ENCODE data around the gene SEMA6D.

SEMA6D gene, protein sequence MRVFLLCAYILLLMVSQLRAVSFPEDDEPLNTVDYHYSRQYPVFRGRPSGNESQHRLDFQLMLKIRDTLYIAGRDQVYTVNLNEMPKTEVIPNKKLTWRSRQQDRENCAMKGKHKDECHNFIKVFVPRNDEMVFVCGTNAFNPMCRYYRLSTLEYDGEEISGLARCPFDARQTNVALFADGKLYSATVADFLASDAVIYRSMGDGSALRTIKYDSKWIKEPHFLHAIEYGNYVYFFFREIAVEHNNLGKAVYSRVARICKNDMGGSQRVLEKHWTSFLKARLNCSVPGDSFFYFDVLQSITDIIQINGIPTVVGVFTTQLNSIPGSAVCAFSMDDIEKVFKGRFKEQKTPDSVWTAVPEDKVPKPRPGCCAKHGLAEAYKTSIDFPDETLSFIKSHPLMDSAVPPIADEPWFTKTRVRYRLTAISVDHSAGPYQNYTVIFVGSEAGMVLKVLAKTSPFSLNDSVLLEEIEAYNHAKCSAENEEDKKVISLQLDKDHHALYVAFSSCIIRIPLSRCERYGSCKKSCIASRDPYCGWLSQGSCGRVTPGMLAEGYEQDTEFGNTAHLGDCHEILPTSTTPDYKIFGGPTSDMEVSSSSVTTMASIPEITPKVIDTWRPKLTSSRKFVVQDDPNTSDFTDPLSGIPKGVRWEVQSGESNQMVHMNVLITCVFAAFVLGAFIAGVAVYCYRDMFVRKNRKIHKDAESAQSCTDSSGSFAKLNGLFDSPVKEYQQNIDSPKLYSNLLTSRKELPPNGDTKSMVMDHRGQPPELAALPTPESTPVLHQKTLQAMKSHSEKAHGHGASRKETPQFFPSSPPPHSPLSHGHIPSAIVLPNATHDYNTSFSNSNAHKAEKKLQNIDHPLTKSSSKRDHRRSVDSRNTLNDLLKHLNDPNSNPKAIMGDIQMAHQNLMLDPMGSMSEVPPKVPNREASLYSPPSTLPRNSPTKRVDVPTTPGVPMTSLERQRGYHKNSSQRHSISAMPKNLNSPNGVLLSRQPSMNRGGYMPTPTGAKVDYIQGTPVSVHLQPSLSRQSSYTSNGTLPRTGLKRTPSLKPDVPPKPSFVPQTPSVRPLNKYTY

DNA sequence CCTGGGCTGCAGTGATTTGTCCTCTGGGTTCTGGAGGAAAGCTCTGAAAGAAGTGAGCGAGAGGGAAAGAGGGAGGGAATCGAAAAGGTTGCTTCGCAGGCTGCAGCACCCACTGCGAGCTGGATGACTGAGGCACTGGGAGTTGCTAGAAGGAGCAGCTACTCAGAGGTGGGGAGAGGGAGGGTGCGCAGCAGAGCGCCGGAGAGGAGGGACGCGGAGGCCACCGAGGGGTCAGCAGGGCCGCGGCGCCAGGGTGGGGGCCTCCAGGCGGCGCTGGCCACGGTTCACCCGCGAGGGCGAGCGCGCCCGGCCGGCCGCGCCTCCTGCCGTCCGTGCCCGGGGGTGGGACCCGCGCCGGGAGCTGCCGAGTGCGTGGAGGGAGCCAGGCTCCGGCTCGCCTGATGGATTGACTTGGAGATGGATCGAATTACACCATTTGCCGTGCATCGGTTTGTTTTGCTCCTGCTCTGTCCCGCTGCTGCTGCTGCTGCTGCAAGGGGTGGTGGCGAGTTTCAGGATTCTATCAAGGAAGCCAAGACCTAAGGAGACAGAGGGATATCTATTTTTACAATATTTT lies at the start of gene SEMA6D:
Gene SEMA6D, plus strand, starts transcription at position 470 of the 577 bp plus-strand sequence. CDS start 42,294 bp downstream, outside the sequence.
- DNase-seq, result peak; percentile 40
- in situ Hi-C loops (cut with HindIII; ENCODE audit: low pct_ligation_motif_present, low pct_unique_long_range_greater_than_20kb, low sequenced_read_pairs), result no loop called here

DNA sequence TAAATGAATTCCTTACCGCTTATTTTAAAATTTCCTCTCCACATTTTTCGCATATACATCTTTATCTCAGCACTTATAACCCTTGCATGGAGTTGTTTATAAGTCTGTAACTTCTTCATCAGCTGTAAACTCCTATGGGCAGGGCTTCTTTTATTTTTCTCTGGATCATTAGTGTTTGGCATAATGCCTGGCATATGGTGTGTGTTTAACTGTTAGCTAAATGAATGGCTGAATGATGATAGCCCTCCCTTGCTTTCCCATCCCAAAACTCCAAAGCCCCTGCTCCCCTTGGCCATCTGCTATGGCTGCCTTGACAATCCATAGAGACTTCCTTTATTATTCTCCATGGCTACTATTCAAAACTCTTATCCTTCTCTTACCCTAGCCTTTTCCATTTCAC lies 48.1 kb upstream of the SEMA6D start:
- no peak for DNase-seq

DNA sequence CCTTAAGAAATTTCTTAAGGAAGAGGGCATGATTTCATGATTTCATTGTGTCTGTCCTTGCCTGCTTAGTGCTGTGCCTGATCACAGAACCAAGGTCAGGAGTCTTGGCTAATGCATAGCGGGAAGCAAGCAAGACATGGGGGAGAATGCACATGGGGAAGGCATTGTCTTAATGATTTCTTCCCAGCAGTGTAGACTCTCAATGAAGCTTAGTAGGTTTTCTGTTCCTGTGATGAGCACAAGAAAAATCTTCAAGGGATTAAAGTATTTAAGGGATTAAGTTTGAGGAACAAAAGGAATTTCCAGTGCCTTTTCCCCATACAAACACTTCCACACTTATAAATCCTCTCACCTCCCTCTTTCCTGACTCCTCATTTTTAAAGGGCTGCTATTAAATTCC lies 46.9 kb upstream of the SEMA6D start:
- in situ Hi-C loops (cut with HindIII; ENCODE audit: low pct_ligation_motif_present, low pct_unique_long_range_greater_than_20kb, low sequenced_read_pairs), result no loop called here
- no peak for DNase-seq

More for the DNA sequence above, 48.1 kb upstream of the SEMA6D start:
- in situ Hi-C loops (cut with HindIII; ENCODE audit: low pct_ligation_motif_present, low pct_unique_long_range_greater_than_20kb, low sequenced_read_pairs), result no loop called here

DNA sequence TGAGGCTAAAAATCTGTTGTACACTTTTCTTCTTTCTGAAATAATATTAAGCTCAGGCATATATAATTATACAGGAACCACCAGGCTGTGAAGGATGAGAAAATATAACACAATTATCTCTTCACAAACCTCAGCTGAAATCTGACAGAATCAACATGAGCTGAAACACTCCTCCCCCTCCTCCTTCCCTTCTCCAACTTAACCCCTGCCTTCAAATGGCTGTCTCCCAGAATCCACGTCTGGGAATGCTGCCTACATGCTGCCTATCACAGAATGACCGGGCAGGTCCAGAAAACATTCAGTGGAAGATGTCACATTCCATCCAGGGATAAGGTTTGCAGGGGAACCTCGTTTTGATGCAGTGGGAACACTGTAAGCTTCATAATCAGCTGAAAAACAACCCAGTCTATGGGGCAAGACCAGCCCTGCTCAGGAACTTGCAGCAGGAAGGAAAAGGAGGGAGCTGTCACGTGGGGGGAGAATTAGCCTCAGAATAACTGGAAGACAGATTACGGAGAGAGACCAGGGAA lies 44.0 kb upstream of the SEMA6D start:
- in situ Hi-C loops (cut with HindIII; ENCODE audit: low pct_ligation_motif_present, low pct_unique_long_range_greater_than_20kb, low sequenced_read_pairs), result no loop called here
- no peak for DNase-seq

DNA sequence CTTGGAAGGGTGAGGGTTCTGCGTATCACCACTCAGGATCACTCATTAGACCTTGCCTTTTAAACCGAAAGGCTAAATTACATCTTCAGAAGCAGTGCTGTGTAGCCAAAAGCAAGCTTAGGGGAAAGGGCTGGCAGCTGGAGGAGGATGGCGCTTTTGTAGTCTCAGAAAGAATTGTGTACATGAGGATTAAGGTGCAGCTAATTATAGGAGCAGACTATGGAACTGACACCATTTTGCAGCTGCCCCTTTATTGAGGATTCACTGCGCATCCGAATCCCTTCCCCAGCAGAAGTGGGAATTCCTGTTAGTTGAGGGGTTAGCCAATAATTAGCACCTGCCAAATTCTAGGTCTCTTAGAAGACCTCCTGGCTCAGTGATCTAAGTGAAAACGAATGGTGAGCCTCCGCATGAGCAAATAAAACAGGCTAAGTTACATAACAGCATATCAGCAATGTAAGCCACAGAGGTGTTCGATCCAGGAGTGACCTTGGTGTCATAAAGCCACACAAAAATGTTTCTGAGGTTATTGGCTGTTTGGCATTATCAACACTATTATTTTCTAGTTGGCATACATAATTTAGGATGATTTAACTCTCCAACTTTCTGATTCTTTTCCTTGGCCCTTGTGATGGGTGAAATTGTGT lies 42.6 kb upstream of the SEMA6D start:
- no peak for DNase-seq
- in situ Hi-C loops (cut with HindIII; ENCODE audit: low pct_ligation_motif_present, low pct_unique_long_range_greater_than_20kb, low sequenced_read_pairs), result no loop called here

DNA sequence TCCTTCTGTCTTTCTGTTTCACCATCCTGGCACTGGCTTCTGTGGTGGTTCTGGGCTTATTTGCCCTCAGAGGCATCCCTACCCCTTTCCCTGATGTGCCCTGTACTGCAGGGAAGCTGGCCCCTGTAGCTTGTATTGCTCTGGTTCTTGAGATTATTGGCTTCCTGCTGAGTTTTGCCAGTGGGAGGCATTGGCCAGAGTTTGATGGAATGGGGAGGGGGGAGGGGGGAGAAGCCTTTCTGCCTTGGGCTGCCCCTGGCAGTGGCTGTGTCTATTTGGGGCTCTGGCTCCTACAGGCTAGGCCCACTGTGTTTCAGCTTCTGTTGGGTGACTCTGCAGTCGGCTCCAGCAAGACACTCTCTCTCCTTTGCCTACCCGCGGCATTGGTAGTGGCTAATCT lies 41.6 kb upstream of the SEMA6D start:
- in situ Hi-C loops (cut with HindIII; ENCODE audit: low pct_ligation_motif_present, low pct_unique_long_range_greater_than_20kb, low sequenced_read_pairs), result no loop called here
- no peak for DNase-seq

DNA sequence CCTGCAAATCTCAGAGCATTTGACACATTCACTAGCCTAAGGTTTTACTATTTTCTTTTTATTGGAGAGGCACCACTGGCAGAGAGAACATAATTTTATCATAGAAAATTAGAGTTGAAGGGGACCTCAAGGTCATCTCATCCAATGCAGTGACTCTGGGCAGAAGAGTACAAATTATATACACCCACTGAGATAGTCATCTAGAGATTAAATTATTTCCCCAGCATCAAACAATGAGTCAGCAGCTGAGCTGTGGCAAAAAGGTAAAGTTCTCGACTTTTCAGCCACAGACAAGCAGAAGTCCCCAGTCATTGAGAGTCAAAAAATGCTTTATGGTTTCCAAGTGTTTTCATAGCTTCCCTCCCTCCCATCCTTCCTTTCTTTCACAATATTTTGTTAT lies 39.3 kb upstream of the SEMA6D start:
- no peak for DNase-seq
- in situ Hi-C loops (cut with HindIII; ENCODE audit: low pct_ligation_motif_present, low pct_unique_long_range_greater_than_20kb, low sequenced_read_pairs), result no loop called here

DNA sequence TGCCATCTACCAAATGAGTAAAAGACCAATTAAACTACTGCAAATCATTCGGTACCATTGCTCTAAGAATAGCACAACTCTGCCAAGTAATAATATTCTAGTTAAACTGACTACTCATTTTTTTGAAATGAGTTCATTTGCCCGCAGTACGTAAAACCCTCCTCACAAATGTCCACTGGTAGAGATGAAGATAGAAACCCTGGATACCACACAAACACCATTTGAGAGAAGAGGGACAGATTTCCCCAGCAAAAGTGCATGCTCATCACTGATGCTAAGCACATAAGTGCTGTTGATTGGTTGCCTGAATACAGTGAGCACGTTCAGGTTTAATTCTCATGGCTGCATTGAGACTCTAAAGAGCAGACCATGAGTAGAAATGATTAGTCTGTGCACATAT lies 34.6 kb upstream of the SEMA6D start:
- in situ Hi-C loops (cut with HindIII; ENCODE audit: low pct_ligation_motif_present, low pct_unique_long_range_greater_than_20kb, low sequenced_read_pairs), result no loop called here
- no peak for DNase-seq

DNA sequence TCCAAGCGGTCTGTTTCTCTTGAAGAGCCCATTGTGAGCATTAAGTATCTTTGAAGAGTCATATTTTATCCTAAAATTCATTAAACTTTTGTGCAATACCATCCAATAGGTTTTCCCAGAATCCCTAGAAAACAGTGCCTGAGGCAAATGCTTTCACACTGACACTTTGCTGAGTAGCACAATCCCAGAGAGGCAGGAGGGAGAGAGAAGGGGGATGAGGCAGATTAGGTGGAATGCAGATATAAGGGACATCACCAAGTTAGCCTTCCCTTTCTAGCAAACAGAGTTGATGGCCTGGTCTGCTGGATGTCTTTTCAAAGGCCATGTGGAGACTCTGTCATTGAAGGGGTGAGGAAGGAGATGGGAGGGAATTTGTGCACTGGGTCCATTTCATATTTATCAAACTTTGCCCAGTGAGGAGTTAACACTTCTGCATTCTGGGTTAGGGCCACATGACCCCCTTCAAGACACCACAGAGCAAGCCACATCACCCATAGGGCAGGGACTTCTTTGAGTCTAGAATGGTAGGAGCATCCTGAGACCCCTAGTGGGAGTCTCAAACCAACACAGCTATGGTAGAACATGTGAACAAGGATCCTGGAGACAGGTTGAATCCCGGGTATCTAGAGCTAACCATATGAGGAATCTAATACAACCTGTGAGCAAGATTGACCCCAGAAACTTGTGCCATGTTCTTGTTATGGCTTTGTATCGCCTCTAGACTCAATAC lies 32.0 kb upstream of the SEMA6D start:
- in situ Hi-C loops (cut with HindIII; ENCODE audit: low pct_ligation_motif_present, low pct_unique_long_range_greater_than_20kb, low sequenced_read_pairs), result no loop called here
- no peak for DNase-seq

DNA sequence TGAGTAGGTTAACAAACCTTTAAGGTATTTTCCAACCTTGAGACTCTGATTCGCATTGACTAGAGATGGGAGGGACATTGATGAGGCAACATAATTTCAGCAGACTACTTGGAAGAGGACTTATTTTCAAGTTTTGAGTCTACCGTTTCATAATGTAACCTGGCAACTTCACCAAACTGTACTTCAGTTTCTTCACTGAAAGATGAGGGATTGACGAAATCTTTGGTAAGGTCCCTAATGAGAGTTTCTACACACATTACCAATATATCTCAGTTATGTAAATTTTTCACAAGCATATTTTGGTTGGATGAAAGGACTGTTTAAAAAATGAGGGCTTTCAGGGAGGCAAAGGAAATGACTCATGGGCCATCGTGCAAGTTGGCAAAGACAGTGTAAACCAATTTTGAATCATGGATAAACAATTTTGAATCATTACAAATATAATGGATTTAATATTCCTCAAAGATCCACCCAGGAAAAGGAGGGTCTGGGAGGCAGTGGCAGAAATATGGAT lies 28.7 kb upstream of the SEMA6D start:
- in situ Hi-C loops (cut with HindIII; ENCODE audit: low pct_ligation_motif_present, low pct_unique_long_range_greater_than_20kb, low sequenced_read_pairs), result no loop called here
- no peak for DNase-seq

DNA sequence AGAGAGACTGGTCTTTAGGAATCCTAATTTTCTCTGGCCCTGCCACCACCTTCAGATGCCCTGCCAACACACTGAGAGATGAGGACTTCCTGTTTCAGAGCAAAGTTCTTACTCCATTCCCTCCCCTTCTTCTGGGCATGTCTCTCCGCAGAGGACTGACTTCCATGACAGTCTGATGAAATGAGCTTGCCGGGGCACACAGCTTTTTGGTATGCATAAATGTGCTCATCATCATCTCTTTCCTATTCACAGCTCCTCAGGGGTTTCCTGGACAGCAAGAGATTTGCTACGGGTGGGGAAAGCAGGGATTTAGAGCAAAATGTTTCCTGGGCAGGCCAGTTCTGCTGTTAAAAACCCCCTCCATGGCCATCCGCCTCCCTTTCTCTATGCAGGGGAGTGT lies 27.6 kb upstream of the SEMA6D start:
- in situ Hi-C loops (cut with HindIII; ENCODE audit: low pct_ligation_motif_present, low pct_unique_long_range_greater_than_20kb, low sequenced_read_pairs), result no loop called here
- no peak for DNase-seq

DNA sequence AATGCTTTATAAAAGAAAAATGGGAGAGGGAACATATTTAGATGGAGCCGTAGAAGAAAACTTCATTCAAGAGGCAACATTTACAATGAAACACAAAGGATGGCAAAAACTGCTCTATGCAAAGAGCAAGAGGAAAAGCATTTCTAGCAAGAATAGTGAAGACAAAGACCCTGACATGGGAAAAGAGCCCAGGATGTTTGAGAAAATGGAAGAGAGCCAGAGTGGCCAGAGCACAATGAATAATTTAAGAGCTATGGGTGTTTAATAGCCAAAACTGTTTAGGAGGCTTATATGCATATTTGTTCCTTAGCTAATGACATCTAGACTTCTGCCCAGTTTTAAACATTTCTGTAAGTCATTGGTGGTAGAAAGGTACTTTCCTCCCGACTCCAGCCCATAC lies 25.4 kb upstream of the SEMA6D start:
- in situ Hi-C loops (cut with HindIII; ENCODE audit: low pct_ligation_motif_present, low pct_unique_long_range_greater_than_20kb, low sequenced_read_pairs), result no loop called here
- no peak for DNase-seq

DNA sequence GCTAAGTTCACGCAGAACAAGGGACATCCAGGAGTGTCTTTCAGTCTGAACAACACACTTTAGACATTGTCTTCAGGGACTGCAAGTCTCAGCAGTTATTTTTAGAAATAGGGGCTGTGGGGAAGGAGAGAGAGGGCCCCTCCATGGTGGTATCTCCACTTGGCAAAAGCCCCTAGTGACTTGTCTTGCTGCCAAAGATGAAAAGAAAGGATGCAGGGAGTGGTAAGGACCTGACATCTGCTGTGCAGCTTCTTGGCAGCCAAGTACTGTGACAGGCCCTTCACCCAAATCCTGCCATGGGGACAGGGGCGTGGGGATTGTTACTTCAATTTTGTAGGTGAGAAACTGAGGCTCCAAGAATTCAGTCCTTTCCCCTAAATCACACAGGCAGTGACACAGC lies 21.0 kb upstream of the SEMA6D start:
- in situ Hi-C loops (cut with HindIII; ENCODE audit: low pct_ligation_motif_present, low pct_unique_long_range_greater_than_20kb, low sequenced_read_pairs), result no loop called here
- DNase-seq, result no peak

DNA sequence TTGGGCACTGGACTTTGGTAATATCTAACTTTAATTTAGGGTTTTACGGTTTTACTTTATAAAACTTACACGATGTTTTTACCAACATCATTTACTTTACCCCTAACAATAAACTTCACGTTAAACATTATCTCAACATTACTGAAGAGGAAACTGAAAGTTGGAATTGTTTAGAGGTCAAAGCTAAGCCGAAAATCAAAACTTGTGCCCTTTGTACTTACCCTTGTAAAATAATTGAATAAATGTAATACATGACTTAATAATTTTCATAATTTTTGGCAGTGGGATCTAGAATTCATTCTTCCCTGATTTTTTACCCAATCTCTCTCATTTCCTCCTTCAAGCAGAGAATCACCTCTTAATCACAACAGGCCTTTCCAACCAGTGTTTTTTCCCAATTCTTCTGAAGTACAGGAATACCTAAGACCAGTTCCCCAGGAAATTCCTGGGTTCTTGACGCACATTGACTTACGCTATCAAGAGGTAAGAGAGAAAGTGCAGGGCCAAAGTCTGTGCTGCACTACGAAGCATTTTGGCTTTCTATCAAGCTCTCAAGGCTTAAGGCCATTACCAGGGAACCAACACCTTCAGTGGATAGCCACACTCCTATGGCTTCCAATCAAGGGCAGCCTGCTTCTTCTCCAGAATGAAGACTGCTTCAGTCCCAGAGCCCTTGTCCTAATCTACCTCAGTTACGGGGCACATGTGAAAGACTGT lies 11.9 kb upstream of the SEMA6D start:
- in situ Hi-C loops (cut with HindIII; ENCODE audit: low pct_ligation_motif_present, low pct_unique_long_range_greater_than_20kb, low sequenced_read_pairs), result no loop called here
- DNase-seq, result no peak

DNA sequence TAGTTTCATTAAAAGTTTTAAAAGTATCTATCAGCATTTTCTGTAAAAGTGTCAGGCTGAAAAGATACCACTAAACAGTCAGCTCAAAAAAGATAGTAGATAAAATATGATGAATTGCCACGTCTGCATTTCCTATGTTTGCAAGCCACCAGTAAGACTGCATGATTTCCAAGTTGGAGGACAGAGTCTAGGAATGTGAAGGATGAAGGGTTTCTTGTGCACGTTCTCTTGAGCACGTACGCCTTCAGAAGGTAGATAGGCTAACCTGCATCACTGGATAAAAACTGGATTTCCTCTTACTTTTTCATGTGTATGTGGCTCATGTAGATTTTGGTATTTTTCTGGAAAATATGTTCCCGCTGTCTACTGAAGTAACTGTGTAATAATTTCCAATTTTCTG lies 9.9 kb upstream of the SEMA6D start:
- in situ Hi-C loops (cut with HindIII; ENCODE audit: low pct_ligation_motif_present, low pct_unique_long_range_greater_than_20kb, low sequenced_read_pairs), result no loop called here
- no peak for DNase-seq

DNA sequence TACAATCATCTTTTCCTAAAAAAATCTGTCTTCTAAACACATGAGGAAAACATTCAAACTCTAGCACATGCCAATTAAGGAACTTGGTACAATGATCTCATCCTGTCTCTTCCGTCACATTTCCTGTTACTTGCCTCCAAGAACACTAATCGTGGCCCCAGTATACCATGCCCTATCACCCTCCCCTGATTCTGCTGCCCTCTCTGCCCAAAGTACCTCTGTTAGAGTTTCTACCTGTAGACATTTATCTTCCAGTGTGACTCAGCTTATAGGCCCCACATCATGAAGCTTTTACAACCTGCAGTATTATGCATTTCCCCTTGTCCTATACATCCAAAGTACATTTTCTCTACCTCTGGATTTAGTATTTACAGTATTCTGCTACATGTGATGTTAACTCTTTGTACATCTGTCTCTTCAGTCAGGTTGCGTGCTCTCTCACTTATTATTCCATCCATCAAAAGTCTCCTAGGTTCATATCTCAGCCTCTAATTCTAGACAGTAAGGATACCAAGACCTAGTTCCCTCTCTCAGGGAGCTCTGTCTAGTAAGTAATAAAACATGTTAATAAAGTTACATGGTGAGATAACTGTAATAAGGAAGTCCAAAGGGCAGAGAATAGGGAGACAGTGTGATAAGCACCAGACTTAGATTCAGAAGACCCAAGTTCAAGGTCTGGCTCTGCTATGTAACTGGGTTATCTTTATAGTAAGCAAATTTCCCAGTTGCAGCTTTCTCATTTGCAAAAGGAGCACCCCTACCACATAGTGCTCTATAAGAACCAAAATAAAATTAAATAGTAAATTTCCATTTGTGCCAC lies 8.9 kb upstream of the SEMA6D start:
- in situ Hi-C loops (cut with HindIII; ENCODE audit: low pct_ligation_motif_present, low pct_unique_long_range_greater_than_20kb, low sequenced_read_pairs), result no loop called here
- no peak for DNase-seq
